HG03196 (cell line): ENCODE data around the gene SLC1A1.

Source experiments
- ATAC-seq: cut with Tn5 transposase; IDR thresholded peaks from one replicate; pipeline ENCODE4 v1.9.1; 2021; ENCODE audit not compliant: unreplicated experiment

SLC1A1 gene

DNA sequence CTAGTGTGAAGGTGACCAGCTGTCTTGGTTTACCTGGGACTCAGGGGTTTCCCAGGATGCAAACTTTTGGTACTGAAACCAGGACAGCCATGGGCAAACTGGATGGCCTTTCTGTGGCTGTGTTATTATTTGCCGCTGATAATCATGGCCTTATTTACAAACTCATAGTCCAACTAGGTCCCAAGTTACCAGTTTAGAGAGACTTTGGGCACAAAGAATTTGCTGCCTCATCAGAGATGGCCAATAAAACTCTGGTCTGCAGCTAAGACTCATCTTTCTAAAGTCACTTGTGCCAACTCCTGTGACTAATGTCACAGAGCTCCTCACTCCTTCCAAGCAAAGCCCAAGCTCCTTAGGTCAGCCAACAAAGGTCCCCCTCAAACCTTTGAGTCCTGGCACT is 124.4 kb downstream of the SLC1A1 start:
- no peak for ATAC-seq

DNA sequence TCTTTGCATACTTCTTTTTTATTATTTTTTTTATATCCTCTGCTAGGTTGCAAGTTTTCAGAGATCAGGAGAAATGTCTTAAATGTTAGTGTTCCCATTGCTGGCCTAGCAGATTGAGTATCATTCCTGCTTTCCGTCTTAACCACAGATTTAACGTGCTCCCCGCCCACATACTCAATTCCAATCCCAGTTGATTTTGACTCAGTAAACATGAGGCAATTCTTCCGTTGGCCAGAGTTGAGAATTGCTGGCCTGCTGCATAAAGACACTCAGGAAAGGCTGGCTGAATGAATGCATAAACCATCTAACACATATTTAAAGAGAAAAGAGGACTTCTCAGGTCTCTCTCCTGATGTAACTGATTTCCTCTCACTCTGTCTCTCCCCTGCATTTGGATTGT is 125.0 kb downstream of the SLC1A1 start:
- ATAC-seq = no peak

DNA sequence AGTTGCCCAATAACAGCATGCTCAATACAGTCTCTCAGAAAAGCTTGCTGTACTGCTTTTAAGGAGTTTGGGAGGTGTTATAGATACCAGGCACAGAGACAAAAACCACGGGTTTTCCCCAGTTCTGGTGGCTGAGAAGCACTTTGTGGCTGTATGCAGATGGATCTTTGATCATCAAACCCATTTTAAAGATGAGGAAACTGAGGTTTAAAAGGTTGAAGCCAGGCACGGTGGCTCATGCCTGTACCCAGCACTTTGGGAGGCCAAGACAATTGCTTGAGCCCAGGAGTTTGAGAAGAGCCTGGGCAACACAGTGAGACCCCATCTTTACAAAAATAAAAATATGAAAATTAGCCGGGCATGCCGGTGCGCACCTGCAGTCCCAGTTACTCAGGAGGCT is 125.5 kb downstream of the SLC1A1 start:
- no peak for ATAC-seq

DNA sequence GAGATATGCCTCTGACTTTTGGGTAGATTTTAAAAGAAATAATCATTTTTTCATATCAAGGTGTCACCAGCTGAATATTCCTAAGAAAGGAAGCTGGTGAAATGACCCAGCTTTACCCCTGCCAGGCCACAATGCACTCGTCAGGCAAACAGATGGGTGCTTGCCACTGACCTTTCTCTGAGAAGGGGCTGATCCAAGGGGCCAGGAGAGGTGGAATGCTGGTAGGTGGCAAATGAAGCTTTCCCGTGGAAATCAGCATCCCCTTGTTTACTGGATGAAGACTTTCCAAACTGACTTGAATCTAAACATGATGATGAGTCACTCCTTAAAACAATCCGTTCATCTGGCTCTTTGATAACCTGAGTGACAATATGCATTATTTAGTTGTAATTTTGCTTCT is 127.5 kb downstream of the SLC1A1 start:
- ATAC-seq = no peak

DNA sequence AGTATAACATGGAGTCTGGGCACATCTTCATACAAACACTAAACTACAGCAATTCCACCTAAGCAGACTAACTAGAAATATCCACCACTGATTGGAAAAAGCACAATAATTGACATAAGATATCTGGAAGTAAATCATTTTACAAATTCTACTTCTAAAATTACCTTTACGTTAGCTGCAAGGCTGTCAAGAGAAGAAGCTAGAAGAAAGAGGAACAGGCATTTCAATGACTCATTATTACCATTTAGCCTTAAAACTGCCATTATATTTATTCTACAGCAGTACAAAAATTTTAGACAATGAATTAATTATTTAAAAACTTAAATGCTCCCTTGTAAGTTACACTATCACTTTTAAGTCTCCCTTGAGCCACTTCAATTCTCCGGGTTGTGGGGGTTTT is 128.4 kb downstream of the SLC1A1 start:
- ATAC-seq = no peak

DNA sequence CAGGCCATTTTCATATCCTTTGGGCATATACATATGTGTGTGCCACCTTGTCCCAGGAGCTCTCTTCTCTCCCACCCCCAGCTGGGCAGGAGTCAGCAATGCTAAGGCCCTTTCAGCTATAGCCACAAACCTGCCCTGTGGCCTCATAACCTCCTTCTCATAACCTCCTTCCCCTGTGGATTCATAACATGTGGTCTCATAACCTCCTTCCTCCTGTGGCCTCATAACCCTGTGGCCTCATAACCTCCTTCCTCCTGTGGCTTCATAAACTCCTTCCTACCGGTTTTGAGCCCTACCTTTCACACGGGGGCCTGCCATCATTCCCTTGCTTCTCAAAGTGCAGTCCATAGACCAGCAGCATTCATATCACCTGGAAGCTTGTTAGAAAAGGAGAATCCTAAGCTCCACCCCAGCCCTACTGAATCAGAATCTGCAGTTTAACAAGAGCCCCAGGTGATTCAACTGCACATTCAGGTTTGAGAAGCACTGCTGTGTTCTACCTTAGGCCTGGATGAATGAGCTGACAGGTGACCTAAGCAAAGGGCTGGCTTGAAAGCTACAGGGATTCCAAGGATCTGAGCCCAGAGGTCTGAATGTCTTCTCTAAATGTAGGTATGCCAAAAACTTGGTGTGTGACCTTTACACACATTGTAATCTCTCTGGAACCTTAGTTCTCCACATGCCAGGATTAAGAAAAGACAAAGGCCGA is 129.9 kb downstream of the SLC1A1 start:
- no peak for ATAC-seq

DNA sequence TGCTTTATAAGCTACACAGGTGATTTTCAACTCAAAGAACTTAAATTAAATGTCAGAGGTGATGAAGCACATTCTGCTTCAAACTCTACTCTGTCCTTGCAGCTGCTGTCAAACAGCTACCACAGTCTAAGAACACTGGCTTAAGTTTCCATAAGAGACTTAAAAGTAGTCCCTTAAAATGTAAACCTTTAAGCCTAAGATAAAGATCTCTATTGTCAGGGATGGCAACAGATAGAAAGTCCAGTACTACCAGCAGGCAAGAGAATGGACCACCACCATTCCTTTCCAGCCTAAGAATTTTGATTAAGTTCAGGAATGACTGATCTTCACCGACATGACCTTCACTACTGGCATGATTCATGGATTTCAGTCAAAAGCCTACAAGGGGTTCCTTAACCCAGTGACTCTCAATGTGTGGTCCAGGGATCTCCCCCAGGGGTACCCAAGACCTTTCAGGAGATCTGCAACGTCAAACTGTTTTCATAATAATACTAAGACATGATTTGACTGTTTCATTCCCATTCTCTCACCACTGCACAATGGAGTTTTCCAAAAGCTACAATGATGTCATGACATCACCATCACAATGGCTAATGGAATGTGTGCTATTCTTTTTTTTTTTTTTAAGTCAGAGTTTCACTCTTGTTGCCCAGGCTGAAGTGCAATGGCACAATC is 130.8 kb downstream of the SLC1A1 start:
- no peak for ATAC-seq

DNA sequence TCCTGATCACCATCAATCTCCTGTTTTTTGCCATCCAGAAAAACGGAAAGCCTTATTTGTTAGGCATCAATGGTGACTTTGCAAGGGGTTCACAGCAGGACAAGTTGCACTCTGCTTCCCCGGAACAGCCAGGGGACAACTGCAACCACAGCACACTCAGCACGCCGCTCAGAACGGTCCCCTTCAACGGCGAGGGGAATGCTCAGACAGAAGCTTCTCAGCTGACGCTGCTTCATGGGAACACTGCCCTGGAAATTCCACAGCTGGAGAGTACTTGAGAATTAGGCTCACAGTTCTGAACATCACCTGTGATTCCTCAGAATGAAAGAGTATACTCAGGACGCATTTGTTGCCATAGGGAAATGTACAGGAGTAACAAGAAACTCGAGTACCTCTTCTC is 131.7 kb downstream of the SLC1A1 start:
- no peak for ATAC-seq

DNA sequence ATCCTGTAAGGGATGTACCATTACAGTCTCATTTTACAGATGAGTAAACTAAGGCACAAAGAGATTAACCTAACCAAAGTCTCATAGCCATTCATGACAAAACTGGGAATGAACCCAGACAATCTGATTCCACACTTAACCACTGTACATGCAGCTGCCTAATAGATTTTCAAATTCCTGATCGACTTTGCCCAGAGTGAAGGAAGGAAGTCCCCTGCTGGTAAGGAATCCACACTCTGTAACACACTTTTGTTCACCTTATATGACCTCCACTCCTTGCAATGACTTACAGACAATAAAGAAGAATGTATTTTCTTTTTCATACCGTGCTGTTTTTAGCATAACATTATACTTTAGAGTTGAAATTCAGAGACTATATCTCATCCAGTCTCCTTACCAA is 140.6 kb downstream of the SLC1A1 start:
- ATAC-seq = no peak
